Breast epithelium (tissue), 3 donors: ENCODE results near the gene ALK.

Source experiments
- CTCF ChIP-seq, 3 donors: fragments of 450-650 bp; IDR thresholded peaks; one replicate each; pipeline ENCODE4 v1.5.1; 2016 to 2017; ENCODE audit warnings: antibody characterized with exemption in 3 of 3, mild to moderate bottlenecking in 3 of 3, moderate library complexity in 3 of 3
- POLR2A ChIP-seq: fragments of 450-650 bp; IDR thresholded peaks from one replicate; pipeline ENCODE4 v1.6.1; 2016; ENCODE audit warnings: antibody characterized with exemption, mild to moderate bottlenecking, moderate library complexity
- POLR2AphosphoS5 ChIP-seq, 3 donors: sonication (generic); formaldehyde crosslinking; IDR thresholded peaks; one replicate each; pipeline ENCODE4 v1.6.1; 2017; ENCODE audit warnings: antibody characterized with exemption in 3 of 3

- TF ChIP-seq CTCF (IDR thresholded peaks at IDR 0.05) (no peak), POLR2A (no peak), POLR2AphosphoS5 (IDR thresholded peaks at IDR 0.05) (no peak)
Observed at GRCh38 chr2:29326926-29327325, 594.5 kb downstream of the ALK start.
